Measurements from ENCODE around the gene DHRS1.

Gene DHRS1

GRCh38 chr14:24339284-24340151 lies 39.9 kb upstream of the DHRS1 start, which contains the start of gene RIPK3:
Gene RIPK3, minus strand, starts transcription at chr14:24339991. Its CDS starts 165 bp downstream, at chr14:24339826.
- TF ChIP-seq CTCF (IDR thresholded peaks at IDR 0.05; ENCODE audit: low read depth, low read length) = no peak
- in situ Hi-C loops (cut with HindIII; ENCODE audit: low sequenced_read_pairs) = loop anchor here (10.0 kb wide), 1 partner anchor 95 kb away; no protein-coding TSS in a partner anchor
- DNase-seq (ENCODE audit: low read depth, low spot score) = no peak
- H3K4me3 ChIP-seq (ENCODE audit: low read depth, low read length) = no peak within 1 kb of the TSS

DNA sequence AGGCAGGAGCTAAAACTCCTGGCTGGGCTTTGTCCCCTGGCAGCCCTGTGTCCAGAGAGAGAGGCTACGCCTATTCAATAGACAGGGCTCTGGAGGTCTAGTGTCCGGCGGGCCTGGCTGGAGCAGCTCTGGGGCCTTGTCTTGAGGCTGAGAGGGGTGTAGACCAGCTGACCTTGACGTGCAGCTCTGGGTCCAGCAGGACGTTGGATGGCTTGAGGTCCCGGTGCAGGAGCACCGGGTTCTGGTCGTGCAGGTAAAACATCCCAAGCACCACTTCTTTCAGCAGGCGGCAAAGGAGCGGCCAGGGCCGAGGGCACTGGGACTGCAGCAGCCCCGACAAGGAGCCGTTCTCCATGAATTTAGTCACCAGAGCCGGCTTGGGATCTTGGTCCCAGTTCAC lies 39.3 kb upstream of the DHRS1 start:
- no peak for DNase-seq (ENCODE audit: low read depth, low spot score)
- H3K4me3 ChIP-seq (ENCODE audit: low read depth, low read length) = no peak overlapping the region
- no peak for TF ChIP-seq CTCF (IDR thresholded peaks at IDR 0.05; ENCODE audit: low read depth, low read length)
- in situ Hi-C loops (cut with HindIII; ENCODE audit: low sequenced_read_pairs) = loop anchor here (10.0 kb wide), 1 partner anchor 96 kb away; no protein-coding TSS in a partner anchor

GRCh38 chr14:24337824-24338175 lies 38.2 kb upstream of the DHRS1 start:
- TF ChIP-seq CTCF (IDR thresholded peaks at IDR 0.05; ENCODE audit: low read depth, low read length) = no peak
- in situ Hi-C loops (cut with HindIII; ENCODE audit: low sequenced_read_pairs) = loop anchor here (10.0 kb wide), 1 partner anchor 97 kb away; no protein-coding TSS in a partner anchor
- no peak for DNase-seq (ENCODE audit: low read depth, low spot score)
- no peak overlapping the region for H3K4me3 ChIP-seq (ENCODE audit: low read depth, low read length)

DNA sequence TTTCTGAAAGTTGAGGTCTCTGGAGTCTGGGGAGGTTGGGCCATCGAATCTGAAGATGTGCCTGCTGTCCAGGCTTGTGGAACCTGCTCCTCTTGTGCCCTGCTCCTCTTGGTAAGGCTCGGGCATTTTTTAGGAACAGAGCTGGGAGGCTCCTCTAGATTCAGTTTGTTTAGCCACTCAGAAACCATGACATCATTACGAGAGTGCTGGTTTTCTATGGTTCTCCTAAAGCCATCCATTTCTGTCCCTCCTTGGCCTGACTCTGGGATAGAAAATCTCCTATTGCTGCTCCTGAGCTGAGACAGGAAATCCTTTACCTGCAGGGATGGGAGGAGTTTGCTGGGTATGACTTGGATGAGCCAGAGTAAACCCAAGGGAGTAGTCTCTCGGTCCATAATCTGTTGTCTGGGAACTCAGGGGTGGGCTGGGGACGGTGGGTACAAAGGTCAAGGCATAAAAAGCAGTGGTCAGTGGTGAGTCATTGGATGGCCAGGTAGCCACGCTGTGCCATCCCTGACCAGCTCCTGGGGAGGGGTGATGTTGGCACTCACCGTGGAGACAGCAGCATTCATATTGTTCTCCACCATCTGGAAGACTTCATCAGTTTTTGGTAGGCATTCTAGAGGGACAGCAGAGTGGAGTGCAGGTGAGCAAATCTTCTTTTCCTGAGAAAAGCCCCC lies 37.7 kb upstream of the DHRS1 start:
- no peak for DNase-seq (ENCODE audit: low read depth, low spot score)
- H3K4me3 ChIP-seq (ENCODE audit: low read depth, low read length) = no peak overlapping the region
- no peak for TF ChIP-seq CTCF (IDR thresholded peaks at IDR 0.05; ENCODE audit: low read depth, low read length)
- in situ Hi-C loops (cut with HindIII; ENCODE audit: low sequenced_read_pairs) = loop anchor here (10.0 kb wide), 1 partner anchor 98 kb away; no protein-coding TSS in a partner anchor

GRCh38 chr14:24335461-24336171 lies 36.0 kb upstream of the DHRS1 start:
- in situ Hi-C loops (cut with HindIII; ENCODE audit: low sequenced_read_pairs) = loop anchor here (10.0 kb wide), 1 partner anchor 99 kb away; no protein-coding TSS in a partner anchor
- no peak for DNase-seq (ENCODE audit: low read depth, low spot score)
- H3K4me3 ChIP-seq (ENCODE audit: low read depth, low read length) = no peak overlapping the region
- TF ChIP-seq CTCF (IDR thresholded peaks at IDR 0.05; ENCODE audit: low read depth, low read length) = no peak
